WTC11 (cell line): ENCODE measurements around the gene GPR17.

Experiments used
- CREM ChIP-seq: sonication (generic); formaldehyde crosslinking; IDR thresholded peaks from 2 replicates; pipeline ENCODE4 v1.8.1; 2022; ENCODE audit warnings: mild to moderate bottlenecking, missing genetic modification reagents, moderate library complexity
- JUN ChIP-seq: sonication (generic); formaldehyde crosslinking; IDR thresholded peaks from 2 replicates; pipeline ENCODE4 v1.8.0; 2023; ENCODE audit warnings: mild to moderate bottlenecking, missing genetic modification reagents
- SMAD3 ChIP-seq: sonication (generic); formaldehyde crosslinking; IDR thresholded peaks from 2 replicates; pipeline ENCODE4 v1.8.0; 2022; ENCODE audit warnings: missing genetic modification reagents, mild to moderate bottlenecking, borderline replicate concordance
- TEAD1 ChIP-seq: sonication (generic); formaldehyde crosslinking; IDR thresholded peaks from 2 replicates; pipeline ENCODE4 v1.8.0; 2022; ENCODE audit warnings: mild to moderate bottlenecking, missing genetic modification reagents
- TF ChIP-seq, protein P1 (sequence below): fragments of 200-600 bp; IDR thresholded peaks from 2 replicates; pipeline ENCODE4 v1.8.0; 2022; ENCODE audit warnings: antibody characterized with exemption
- TF ChIP-seq, protein P2 (sequence below): sonication (generic); formaldehyde crosslinking; IDR thresholded peaks from 2 replicates; pipeline ENCODE4 v1.8.1; 2023; ENCODE audit warnings: mild to moderate bottlenecking, moderate library complexity, missing genetic modification reagents
- TF ChIP-seq, protein P3 (sequence below): sonication (generic); formaldehyde crosslinking; IDR thresholded peaks from 2 replicates; pipeline ENCODE4 v1.8.1; 2023; ENCODE audit warnings: mild to moderate bottlenecking, missing genetic modification reagents, moderate library complexity
- TF ChIP-seq, protein P4 (sequence below): sonication (generic); formaldehyde crosslinking; conservative IDR thresholded peaks from 2 replicates; pipeline ENCODE4 v1.8.1; 2022; ENCODE audit warnings: mild to moderate bottlenecking, missing genetic modification reagents

DNA sequence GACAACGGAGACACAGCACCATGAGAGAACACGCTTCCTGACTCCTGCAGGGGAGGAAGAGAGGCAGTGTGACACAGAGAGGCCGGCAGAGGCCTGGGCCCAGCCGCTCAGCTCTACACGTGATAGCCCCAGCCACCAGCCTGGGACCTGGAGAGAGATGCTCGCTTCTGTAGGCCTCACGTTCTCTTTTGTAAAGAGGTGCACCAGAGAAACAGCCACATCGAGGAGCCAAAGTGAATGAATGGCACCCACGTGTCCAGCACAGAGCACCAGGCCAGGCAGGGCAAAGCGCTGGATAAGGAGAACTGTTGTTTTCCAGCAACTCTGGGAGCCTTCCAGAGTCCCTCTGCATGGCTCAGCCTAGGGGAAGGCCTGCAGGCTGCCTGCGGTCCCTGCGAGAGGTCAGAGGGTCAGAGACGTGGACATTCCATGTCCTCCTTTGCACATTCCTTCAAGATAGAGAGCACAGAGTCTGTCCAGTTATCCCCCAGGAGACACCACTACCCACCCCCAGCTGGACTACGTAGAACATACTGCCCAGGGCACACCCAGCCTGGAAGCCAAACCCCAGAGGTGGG is 15.2 kb downstream of the GPR17 start:
- TF ChIP-seq, protein P1, sequence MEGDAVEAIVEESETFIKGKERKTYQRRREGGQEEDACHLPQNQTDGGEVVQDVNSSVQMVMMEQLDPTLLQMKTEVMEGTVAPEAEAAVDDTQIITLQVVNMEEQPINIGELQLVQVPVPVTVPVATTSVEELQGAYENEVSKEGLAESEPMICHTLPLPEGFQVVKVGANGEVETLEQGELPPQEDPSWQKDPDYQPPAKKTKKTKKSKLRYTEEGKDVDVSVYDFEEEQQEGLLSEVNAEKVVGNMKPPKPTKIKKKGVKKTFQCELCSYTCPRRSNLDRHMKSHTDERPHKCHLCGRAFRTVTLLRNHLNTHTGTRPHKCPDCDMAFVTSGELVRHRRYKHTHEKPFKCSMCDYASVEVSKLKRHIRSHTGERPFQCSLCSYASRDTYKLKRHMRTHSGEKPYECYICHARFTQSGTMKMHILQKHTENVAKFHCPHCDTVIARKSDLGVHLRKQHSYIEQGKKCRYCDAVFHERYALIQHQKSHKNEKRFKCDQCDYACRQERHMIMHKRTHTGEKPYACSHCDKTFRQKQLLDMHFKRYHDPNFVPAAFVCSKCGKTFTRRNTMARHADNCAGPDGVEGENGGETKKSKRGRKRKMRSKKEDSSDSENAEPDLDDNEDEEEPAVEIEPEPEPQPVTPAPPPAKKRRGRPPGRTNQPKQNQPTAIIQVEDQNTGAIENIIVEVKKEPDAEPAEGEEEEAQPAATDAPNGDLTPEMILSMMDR, result no peak
- TF ChIP-seq, protein P2, sequence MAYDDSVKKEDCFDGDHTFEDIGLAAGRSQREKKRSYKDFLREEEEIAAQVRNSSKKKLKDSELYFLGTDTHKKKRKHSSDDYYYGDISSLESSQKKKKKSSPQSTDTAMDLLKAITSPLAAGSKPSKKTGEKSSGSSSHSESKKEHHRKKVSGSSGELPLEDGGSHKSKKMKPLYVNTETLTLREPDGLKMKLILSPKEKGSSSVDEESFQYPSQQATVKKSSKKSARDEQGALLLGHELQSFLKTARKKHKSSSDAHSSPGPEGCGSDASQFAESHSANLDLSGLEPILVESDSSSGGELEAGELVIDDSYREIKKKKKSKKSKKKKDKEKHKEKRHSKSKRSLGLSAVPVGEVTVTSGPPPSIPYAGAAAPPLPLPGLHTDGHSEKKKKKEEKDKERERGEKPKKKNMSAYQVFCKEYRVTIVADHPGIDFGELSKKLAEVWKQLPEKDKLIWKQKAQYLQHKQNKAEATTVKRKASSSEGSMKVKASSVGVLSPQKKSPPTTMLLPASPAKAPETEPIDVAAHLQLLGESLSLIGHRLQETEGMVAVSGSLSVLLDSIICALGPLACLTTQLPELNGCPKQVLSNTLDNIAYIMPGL (CRISPR knock-in tag), result no peak
- TF ChIP-seq JUN (CRISPR knock-in tag) (no peak), TEAD1 (CRISPR knock-in tag) (no peak), SMAD3 (CRISPR knock-in tag) (no peak), CREM (no peak)
- TF ChIP-seq, protein P3, sequence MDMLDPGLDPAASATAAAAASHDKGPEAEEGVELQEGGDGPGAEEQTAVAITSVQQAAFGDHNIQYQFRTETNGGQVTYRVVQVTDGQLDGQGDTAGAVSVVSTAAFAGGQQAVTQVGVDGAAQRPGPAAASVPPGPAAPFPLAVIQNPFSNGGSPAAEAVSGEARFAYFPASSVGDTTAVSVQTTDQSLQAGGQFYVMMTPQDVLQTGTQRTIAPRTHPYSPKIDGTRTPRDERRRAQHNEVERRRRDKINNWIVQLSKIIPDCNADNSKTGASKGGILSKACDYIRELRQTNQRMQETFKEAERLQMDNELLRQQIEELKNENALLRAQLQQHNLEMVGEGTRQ (CRISPR knock-in tag), result no peak
- TF ChIP-seq, protein P4, sequence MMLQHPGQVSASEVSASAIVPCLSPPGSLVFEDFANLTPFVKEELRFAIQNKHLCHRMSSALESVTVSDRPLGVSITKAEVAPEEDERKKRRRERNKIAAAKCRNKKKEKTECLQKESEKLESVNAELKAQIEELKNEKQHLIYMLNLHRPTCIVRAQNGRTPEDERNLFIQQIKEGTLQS (CRISPR knock-in tag), result no peak
